Testis (tissue), 2 donors: Measurements from ENCODE around the gene FOS.

Experiments used
- CTCF ChIP-seq, 3 experiments: fragments of 450-650 bp in 2 of 3; fragments of 200-600 bp in 1 of 3; sonication (generic) in 1 of 3; IDR thresholded peaks; one replicate each; pipeline ENCODE4 v1.5.1; 2016 to 2019; ENCODE audit warnings: antibody characterized with exemption in 3 of 3, mild to moderate bottlenecking in 2 of 3, moderate library complexity in 1 of 3
- POLR2A ChIP-seq: fragments of 450-650 bp; IDR thresholded peaks from one replicate; pipeline ENCODE4 v1.6.1; 2017; ENCODE audit warnings: antibody characterized with exemption, mild to moderate bottlenecking, moderate library complexity

- TF ChIP-seq CTCF (IDR thresholded peaks at IDR 0.05) (no peak), POLR2A (no peak)
Observed at GRCh38 chr14:75273272-75274049, 5.2 kb upstream of the FOS start.
